Caco-2 (cell line): ENCODE measurements around the gene KIF6. TPM values are rescaled to one million over a fixed set of nuclear protein-coding genes. Genes with fewer than 3 reads are reported as not detected.

Source experiments
- BruUV-seq: library from RNA; stranded (reverse); fragments of 400-500 nt; replicated peaks from 2 replicates; lab custom pipeline; 2021; lab: Mats Ljungman, UMichigan
- CTCF ChIA-PET: fragments of 300-600 bp; sonication (Branson Sonifier 250); formaldehyde crosslinking; loops from one replicate; lab custom pipeline; 2022; ENCODE audit warnings: antibody characterized with exemption; lab: Charles Lee
- POLR2A ChIA-PET: fragments of 300-600 bp; sonication (Branson Sonifier 250); formaldehyde crosslinking; loops from one replicate; lab custom pipeline; 2022; ENCODE audit warnings: antibody characterized with exemption; lab: Charles Lee
- DNase-seq, 2 experiments: peaks; one replicate each; pipeline versions ENCODE4 v3.0.0 to v3.0.0-alpha.2; 2020 to 2022
- H3K27me3 ChIP-seq: replicated peaks from 2 replicates; pipeline ENCODE4 v1.6.0; 2011; ENCODE audit warnings: low read length; ENCODE audit not compliant: control insufficient read depth, insufficient read depth
- H3K36me3 ChIP-seq: 2 replicates; pipeline ENCODE4 v1.5.1; 2011; ENCODE audit warnings: low read length; ENCODE audit not compliant: control insufficient read depth, insufficient read depth
- H3K4me1 ChIP-seq: fragments of 250-450 bp; sonication (Bioruptor Pico); 2 replicates; pipeline ENCODE4 v1.5.1; 2020; ENCODE audit warnings: mild to moderate bottlenecking
- H3K4me3 ChIP-seq: 2 replicates; pipeline ENCODE4 v1.5.1; 2011; ENCODE audit warnings: low read depth, mild to moderate bottlenecking, control low read depth, low read length
- H3K9me3 ChIP-seq: fragments of 250-450 bp; sonication (Bioruptor Pico); 2 replicates; pipeline ENCODE4 v1.5.1; 2020; ENCODE audit warnings: mild to moderate bottlenecking, moderate library complexity
- H3K27ac Mint-ChIP-seq: one replicate; pipeline ENCODE4 v1.8.0; 2022; ENCODE audit warnings: mixed read lengths; ENCODE audit not compliant: unreplicated experiment
- H3K27me3 Mint-ChIP-seq: one replicate; pipeline ENCODE4 v1.8.0; 2022; ENCODE audit warnings: mixed read lengths; ENCODE audit not compliant: insufficient read depth, unreplicated experiment
- H3K36me3 Mint-ChIP-seq: one replicate; pipeline ENCODE4 v1.8.0; 2022; ENCODE audit warnings: mild to moderate bottlenecking, mixed read lengths; ENCODE audit not compliant: insufficient read depth, unreplicated experiment
- H3K4me1 Mint-ChIP-seq: one replicate; pipeline ENCODE4 v1.8.0; 2022; ENCODE audit warnings: low read depth, mixed read lengths; ENCODE audit not compliant: unreplicated experiment
- H3K4me3 Mint-ChIP-seq: one replicate; pipeline ENCODE4 v1.8.0; 2022; ENCODE audit warnings: mild to moderate bottlenecking, moderate library complexity, mixed read lengths; ENCODE audit not compliant: unreplicated experiment
- H3K9me3 Mint-ChIP-seq: one replicate; pipeline ENCODE4 v1.8.0; 2022; ENCODE audit warnings: mixed read lengths; ENCODE audit not compliant: unreplicated experiment
- CTCF ChIP-seq, 2 experiments: fragments of 200-600 bp in 1 of 2; IDR thresholded peaks; 1 replicate in 1 of 2; 2 replicates in 1 of 2; pipeline versions ENCODE4 v1.5.1 to v1.8.0; 2011 to 2022; ENCODE audit warnings: antibody characterized with exemption in 1 of 2, control low read depth in 1 of 2, inconsistent platforms in 1 of 2, low read depth in 1 of 2, low read length in 1 of 2, mild to moderate bottlenecking in 1 of 2, moderate library complexity in 1 of 2; ENCODE audit not compliant: insufficient read depth in 1 of 2, severe bottlenecking in 1 of 2, unreplicated experiment in 1 of 2
- intact Hi-C: fragments of 100-400 bp; cut with micrococcal nuclease; formaldehyde crosslinking; loops from one replicate; pipeline ENCODE4 v1.10.0; 2022; ENCODE audit not compliant: unreplicated experiment
- total RNA-seq: library from RNA; stranded (reverse); gene quantifications from 2 replicates; pipeline ENCODE4 v1.2.3, GENCODE V29; 2022

The KIF6 gene
- total RNA-seq, 1 experiment from 2014 or later: not detected

- ChIA-PET POLR2A (no interaction called here), CTCF (no interaction called here)
- Histone ChIP-seq H3K4me1 (no peaks in the 10 kb centered on the region), H3K36me3 (no peaks in the 10 kb centered on the region), H3K27me3 (no peaks in the 10 kb centered on the region; the same call in 1 of the 2 replicates), H3K9me3 (no peaks in the 10 kb centered on the region), H3K4me3 (no peak overlapping the region)
- Mint-ChIP-seq H3K27ac (no peak overlapping the region), H3K9me3 (no peaks in the 10 kb centered on the region), H3K36me3 (no peaks in the 10 kb centered on the region), H3K4me3 (no peak overlapping the region), H3K27me3 (peaks cover 24% of the 10 kb centered on the region), H3K4me1 (no peaks in the 10 kb centered on the region)
- no peak for TF ChIP-seq CTCF (IDR thresholded peaks at IDR 0.05; ENCODE audit: insufficient read depth in 1 of 2, low read depth in 1 of 2, low read length in 1 of 2, severe bottlenecking in 1 of 2, unreplicated experiment in 1 of 2)
- no TSS peak for BruUV-seq
- intact Hi-C loops: no loop called here
- no peak for DNase-seq
Observed at GRCh38 chr6:39599973-39600372, 125.2 kb downstream of the KIF6 start.

- ChIA-PET CTCF (no interaction called here), POLR2A (no interaction called here)
- Histone ChIP-seq H3K4me1 (no peaks in the 10 kb centered on the region), H3K4me3 (no peak overlapping the region), H3K9me3 (no peaks in the 10 kb centered on the region), H3K36me3 (no peaks in the 10 kb centered on the region), H3K27me3 (no peaks in the 10 kb centered on the region; the same call in 1 of the 2 replicates)
- Mint-ChIP-seq H3K4me3 (no peak overlapping the region), H3K27ac (no peak overlapping the region), H3K27me3 (peaks cover 24% of the 10 kb centered on the region), H3K4me1 (no peaks in the 10 kb centered on the region), H3K9me3 (no peaks in the 10 kb centered on the region), H3K36me3 (no peaks in the 10 kb centered on the region)
- no peak for DNase-seq
- BruUV-seq: no TSS peak
- TF ChIP-seq CTCF (IDR thresholded peaks at IDR 0.05; ENCODE audit: insufficient read depth in 1 of 2, low read depth in 1 of 2, low read length in 1 of 2, severe bottlenecking in 1 of 2, unreplicated experiment in 1 of 2): no peak
- intact Hi-C loops: no loop called here
Observed at GRCh38 chr6:39599341-39599740, 125.9 kb downstream of the KIF6 start.

GRCh38 chr6:39594285-39594684 lies 130.9 kb downstream of the KIF6 start:
- no TSS peak for BruUV-seq
- no peaks in the 10 kb centered on the region for H3K9me3 ChIP-seq
- H3K4me1 Mint-ChIP-seq: no peaks in the 10 kb centered on the region
- no peaks in the 10 kb centered on the region for H3K9me3 Mint-ChIP-seq
- no peaks in the 10 kb centered on the region for H3K36me3 Mint-ChIP-seq
- no peaks in the 10 kb centered on the region; the same call in 1 of the 2 replicates for H3K27me3 ChIP-seq
- no peak overlapping the region for H3K4me3 ChIP-seq
- H3K36me3 ChIP-seq: no peaks in the 10 kb centered on the region
- intact Hi-C loops: no loop called here
- CTCF ChIA-PET: no interaction called here
- TF ChIP-seq CTCF (IDR thresholded peaks at IDR 0.05; ENCODE audit: insufficient read depth in 1 of 2, low read depth in 1 of 2, low read length in 1 of 2, severe bottlenecking in 1 of 2, unreplicated experiment in 1 of 2): no peak
- no peak overlapping the region for H3K27ac Mint-ChIP-seq
- no peaks in the 10 kb centered on the region for H3K4me1 ChIP-seq
- POLR2A ChIA-PET: no interaction called here
- no peak overlapping the region for H3K4me3 Mint-ChIP-seq
- H3K27me3 Mint-ChIP-seq: peaks cover 18% of the 10 kb centered on the region
- DNase-seq: no peak
